CD4-positive, alpha-beta T cell treated with Interleukin-4 for 1 hour (primary cell): ENCODE measurements around the gene CD82.

Source experiments
- DNase-seq, 2 donors: peaks; one replicate each; pipeline ENCODE4 v3.0.0-alpha.2; 2020 to 2022

CD82 gene, protein sequence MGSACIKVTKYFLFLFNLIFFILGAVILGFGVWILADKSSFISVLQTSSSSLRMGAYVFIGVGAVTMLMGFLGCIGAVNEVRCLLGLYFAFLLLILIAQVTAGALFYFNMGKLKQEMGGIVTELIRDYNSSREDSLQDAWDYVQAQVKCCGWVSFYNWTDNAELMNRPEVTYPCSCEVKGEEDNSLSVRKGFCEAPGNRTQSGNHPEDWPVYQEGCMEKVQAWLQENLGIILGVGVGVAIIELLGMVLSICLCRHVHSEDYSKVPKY

DNA sequence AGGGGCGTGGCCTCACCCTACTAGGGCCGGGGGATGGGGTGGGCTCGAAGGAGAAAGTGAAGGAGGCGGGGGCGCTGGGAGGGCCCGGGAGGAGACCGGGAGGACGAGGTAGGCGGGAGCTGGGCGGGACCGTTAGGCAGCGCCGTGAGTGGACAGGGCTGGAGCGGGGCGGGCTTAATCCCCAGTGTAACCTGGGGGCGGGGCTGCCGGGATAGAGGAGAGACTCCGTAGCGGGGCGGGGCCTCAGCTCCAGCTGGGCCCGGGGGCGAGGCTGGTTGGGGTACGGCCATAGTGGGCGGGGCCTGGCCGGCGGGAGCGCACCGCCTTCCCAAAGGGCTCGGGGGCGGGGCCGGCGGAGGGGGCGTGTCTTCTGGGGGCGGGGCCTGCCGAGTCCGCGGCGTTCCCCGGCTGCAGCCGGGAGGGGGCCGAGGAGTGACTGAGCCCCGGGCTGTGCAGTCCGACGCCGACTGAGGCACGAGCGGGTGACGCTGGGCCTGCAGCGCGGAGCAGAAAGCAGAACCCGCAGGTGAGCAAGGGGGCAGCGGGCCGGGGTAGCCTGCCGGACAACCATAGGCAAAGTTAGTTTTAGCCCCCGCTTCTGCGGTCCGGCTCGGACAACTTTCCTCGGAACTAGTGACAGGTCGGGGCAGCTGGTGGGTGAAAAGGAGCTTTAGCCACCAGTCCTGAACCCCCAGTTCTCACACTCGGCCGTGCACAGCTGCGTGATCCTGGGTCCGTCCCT is at the start of gene CD82:
CD82 (plus strand) TSS at position 453 of the 742 bp plus-strand sequence. CDS start 29,000 bp downstream, outside the sequence.
- DNase-seq, result peak; percentile 97 to 98

DNA sequence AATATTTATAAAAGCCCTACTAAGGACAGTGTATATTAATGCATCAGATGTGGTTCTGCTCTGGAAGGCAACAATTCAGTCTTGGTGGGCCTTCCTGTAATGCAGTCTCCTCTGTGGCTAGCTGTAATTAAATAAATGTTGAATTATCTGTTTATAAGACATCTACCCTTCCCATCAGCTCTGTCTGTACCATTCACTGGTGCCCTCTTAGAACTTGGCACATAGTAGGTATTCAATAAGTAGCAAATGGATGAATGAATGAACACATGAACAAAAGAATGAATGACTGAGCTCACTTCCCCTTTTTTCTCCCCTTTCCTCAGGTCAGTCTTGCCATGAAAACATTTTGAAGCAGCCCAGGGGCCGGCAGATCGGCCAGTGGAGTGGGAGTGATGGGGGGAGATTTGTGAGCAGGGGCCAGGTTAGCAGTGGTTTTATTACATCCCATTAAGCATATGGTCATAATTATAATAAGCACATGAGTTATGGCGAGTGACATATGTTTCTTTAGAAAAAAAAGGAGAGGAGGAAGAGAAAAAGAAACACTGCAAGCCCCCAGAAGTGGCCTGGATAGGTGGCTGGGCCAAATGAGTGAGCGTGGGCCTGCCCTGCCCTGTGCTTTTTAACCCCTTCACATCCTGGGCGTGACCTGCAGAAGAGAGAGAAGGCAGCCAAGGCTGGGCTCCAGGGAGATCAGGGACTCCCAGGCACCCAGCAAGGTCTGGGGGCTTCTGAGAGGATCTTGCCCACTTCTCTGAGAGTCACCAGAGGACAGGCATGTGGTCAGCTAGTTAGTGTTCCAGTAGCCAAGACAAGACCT is 48.6 kb upstream of the CD82 start:
- DNase-seq, result no peak

DNA sequence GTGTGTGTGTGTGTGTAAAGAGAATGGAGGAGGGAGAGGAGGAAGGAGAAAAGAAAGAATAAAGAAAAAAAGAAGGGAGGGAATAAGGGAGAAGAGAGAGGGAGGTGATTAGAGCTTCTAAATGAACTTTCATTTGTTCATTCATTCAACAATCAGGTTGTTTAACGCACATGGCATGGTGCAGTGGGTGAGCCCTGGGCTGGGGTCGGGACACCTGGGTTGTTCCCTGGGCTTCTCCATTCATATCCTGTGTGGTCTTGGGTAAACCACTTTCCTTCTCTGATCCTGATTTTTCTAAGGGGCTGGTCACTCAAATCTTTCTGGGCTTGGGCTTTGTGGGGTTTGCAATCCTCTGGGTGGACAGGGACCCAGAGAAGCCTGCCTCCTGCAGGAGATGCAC is 47.9 kb upstream of the CD82 start:
- DNase-seq, result no peak

DNA sequence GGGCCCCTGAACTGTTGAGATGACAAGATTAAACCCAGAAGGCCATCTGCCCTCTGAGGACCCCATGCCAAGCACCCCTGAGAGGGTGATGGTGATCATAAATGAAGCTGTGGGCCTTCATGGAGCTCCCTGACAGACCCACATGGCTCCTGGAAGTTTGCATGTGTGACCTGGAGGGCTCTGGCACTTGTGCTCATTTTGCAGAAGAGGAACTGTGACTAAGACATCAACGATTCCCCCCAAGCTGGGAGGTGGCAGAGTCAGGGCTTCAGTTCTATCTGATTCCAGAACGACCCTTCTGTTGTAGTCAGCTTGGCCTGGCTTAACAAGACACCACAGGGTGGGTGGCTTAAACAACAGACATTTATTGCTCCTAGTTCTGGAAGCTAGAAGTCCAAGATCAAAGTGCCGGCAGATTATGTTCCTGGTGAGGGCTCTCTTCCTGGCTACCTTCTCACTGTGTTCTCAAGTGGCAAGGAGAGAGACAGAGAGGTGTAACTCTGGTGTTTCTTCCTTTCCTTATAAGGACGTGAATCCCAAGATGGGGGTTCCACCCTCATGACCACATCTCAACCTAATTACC is 46.4 kb upstream of the CD82 start:
- no peak for DNase-seq

DNA sequence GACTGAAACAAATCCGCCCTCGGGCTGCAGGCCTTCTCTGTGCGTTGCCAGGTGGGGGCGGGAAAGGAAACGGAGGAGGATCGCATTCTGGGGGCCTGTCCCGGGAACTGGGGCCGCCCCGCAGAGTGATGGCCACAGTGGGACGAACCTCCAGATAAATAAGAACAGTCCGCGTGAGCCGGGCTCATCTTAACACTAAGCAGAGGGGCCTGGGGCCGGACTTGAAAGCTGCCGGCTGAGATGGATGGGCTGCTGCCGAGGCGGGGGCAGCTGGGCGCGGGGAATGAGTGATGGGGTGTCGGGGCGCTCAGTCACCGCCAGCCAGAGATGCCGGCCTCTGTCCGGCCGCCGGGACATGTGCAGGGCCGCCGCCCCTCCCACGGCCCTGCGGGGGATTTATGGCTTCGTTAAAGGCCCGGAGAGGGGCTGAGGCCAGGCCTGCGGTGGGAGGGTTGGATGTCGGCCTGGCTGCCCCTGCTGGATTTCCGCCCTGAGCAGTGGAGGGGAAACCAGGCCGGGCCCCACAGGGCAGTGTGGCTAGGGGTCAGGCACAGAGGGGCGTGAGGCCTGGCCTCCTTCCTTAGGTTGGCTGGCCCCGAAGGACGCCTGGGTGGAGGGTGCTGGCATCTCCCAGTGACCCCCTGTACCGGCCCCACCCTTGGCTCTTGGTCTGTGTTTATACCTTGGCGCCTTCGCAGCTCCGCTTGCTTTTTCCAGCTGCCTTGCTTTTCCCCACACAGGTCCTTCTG is 45.3 kb upstream of the CD82 start:
- no peak for DNase-seq

DNA sequence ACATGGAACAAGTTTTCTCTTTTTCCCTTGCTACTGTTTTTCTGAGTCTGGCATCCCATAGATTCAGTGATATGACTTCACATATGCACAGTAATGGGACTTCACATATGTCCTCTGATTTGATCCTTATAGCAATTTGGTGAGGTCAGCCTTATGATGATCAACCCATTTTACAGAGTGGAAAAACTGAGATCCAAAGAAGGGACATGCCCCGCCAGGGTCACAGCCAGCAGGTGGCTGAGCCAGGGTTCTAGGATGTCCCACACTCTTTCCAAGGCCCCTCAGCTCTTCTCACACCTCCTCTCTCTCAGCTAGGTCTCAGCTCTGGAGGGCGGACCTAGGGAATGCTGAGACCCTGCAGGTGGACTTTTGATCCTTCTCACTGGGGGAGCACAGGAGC is 44.3 kb upstream of the CD82 start:
- no peak for DNase-seq

DNA sequence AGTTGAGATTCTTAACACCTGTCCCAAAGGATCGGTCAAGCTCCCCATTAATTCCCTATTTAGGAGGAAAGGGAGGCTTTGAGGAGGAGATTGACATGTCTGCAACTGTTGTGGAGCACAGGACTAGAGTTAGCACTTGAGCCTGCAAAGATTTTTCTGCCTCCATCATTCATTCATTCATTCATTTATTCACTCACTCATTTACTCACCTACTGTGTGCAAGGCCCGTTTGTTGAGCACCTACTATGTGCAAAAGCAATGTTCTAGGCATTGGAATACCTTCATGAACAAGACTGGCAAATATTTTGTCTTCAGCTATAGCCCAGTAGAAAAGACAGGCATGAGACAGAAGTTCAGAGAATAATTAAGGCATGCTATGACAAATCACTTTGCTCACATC is 43.2 kb upstream of the CD82 start:
- DNase-seq, result no peak

DNA sequence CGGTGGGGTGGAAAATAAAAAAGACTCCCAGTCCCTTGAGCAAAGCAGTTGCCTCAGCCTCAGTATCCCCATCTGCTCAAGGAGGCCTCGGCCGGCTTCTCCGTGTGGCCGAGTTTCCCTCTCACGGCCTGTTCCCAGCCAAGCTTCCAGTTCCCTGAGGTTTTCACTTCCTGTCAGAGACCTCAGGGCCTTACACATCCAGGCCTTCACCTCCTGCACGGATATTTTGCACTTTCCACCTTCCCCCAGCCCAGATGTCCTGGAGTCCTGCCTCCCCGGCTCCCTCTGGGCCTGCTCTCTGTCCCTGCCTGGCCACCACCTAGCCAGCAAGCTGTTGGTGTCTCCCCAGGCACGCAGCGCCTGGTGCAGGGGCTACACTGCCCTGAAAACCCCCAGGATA is 41.1 kb upstream of the CD82 start:
- DNase-seq, result no peak

DNA sequence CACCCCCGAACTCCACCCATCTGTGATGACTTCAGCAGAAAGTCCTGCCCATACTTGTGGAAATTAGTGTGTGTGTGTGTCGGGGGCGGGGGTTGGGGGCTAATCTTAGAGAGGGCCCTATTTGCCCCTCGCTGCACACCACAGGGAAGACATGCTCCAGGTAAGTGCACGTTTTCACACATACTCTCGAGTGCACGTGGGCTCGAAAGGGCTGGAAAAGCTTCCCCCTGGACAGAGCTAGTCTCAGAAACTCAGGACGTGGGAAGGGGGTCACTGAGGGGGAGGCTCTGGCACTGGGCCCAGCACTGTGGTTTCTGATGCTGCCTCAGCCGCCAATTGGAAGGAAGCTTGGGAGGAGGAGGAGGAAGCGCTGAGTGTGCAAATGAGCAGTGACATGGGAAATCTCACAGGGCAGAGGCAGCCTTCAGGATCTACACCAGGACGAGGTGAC is 40.7 kb upstream of the CD82 start:
- no peak for DNase-seq

DNA sequence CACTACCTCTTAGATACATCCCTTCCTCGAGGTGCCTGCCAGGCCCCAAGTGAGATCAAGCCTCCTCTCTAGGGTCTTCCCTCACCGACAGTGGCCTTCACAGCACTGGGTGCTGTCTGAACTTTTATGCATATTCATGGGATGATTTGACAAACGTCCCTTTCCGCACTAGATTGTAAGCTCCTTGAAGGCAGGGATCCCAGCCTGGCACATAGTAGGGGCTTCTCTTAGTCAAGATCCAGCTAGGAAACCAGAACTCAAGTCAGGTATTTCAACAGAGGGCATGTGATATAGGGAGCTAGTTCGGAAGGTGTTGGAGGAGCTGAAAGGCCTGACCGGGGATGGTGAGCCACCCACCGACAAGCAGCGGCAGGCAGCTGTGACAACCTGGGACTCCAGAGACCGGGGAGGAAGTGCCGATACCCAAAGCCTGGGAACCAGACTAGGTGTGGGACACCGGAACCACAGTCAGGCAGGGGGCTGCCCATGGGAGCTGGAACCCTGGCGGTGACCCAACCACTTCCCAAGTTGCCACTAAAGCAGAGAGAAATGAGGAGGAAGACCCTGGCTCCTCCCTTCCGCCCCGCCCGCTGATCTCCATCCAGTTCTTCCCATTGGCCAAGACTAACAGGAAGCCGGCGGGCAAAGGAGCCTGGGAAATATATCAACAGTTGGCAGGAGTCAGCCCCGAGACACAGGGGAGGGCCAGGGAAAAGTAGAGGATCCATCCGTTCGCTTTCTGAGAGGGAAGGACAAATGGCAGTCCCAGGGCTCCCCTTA is 39.8 kb upstream of the CD82 start:
- DNase-seq, result no peak

DNA sequence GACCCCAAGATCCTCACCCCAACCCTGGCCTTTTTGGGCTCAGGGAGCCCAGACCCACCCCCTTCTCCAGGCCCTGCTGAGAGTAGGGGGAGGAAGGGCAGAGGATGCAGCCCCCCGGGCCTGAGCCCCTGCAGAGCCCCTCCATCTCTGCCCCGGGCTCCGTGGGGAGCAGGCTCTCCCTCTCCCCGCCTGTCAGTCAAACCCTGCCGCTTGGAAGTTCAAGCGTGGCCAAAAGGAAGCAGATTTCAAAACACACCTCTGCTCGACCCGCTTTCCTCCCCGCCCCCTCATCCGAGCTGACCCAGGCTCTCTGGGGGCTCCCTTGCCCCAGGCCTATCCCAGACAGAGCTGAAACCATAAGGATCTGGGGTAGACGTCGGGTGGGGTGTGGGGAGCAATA is 39.0 kb upstream of the CD82 start:
- no peak for DNase-seq

DNA sequence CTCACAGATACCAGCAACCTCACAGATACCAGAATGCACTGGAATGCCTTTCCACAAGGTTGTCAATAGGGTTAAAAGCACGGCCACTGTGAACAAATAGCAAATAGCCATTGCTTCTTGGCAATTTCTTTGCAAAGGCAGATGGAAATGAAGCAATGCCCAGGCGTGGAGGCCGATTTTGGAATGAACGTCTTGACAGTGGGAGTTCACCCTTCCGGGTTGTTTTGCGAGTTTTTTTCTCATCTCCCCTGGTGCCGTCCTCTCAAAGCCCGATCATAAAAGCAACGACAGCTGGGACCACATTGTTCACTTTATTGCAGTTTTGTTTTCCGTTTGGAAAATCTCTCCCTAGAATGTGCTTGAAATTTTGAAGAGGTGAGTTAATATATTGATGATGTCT is 38.0 kb upstream of the CD82 start:
- DNase-seq, result no peak

DNA sequence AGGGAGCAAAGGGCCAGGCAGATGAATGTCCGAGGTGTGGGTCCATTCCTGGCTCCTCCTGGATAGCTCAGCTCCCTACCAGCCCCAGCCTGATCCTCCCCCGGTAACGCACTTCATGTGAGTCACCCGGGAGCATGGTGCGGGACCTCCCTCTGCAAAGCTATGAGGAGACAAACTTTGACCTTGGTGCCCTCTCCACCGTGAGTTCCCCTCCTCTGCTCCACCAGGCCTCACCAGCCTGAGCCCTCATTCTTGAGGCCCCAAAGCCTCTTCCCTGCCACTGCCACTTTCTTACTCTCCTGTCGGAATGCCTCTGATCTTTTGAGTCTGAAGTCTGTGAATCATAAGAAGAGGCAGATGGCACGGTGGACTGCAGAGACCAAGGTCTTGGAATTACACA is 37.4 kb upstream of the CD82 start:
- DNase-seq, result no peak

DNA sequence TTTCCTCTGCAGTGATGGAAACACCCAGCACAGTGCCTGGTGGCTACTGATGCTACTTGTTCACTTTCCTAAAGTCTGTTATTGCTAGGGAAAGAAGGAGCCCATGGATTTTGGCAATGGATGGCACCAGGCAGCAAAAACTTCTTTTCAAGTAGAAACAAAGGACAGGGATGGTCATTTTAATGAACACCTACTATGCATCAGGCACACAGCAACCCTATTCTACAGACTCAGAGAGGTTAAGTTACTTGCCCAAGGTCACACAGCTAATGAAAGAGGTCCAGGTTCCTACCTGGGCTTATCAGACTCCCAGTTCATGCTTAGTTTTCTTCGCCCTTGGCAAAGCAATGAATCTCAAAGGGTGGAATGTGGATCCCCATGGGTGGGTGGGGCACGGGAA is 36.9 kb upstream of the CD82 start:
- no peak for DNase-seq

DNA sequence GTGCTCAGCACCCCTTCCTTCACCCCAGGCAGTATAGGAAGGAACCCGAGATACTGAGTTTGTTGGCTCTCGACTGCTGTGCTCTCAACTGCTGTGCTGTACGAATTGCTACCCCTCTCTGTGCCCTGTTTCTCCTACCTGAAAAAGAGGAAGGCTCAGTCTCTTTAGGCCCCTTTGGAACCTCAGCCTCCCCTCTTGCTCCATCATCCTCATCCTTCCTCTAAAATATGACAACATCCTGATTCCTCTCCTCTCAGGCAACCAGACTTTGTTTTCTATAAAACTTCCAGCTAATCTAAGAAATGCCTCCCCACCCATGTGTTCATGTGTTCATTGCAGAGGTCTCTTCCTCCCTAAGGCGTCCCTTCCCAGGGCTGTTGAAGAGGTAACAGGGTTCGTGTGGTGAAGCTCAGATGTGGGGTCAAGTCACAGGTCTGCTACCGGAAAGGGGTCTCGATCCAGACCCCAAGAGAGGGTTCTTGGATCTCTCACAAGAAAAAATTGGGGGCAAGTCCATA is 35.5 kb upstream of the CD82 start:
- no peak for DNase-seq

DNA sequence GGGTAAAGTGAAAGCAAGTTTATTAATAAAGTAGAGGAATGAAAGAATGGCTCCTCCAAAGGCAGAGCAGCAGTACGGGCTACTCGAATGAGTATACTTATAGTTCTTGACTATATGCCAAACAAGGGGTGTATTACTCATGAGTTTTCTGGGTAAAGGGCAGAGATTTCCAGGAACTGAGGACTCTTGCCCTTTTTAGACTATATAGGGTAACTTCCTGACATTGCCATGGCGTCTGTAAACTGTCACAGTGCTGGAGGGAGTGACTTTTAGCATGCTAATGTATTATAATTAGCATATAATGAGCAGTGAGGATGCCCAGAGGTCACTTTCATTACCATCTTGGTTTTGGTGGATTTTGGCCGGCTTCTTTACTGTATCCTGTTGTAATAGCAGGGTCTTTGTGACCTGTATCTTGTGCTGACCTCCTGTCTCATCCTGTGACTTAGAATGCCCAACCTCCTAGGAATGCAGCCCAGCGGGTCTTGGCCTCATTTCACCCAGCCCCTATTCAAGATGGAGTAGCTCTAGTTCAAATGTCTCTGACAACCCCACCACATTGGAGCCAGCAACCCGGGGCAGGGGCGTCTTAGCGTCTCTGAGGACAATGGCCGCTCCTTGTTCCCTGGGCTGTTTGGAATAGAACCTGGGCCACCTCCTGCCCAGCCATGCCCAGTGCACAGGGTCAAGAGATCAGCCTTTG is 34.9 kb upstream of the CD82 start:
- DNase-seq, result peak in 1 of 2 donors; percentile 38

DNA sequence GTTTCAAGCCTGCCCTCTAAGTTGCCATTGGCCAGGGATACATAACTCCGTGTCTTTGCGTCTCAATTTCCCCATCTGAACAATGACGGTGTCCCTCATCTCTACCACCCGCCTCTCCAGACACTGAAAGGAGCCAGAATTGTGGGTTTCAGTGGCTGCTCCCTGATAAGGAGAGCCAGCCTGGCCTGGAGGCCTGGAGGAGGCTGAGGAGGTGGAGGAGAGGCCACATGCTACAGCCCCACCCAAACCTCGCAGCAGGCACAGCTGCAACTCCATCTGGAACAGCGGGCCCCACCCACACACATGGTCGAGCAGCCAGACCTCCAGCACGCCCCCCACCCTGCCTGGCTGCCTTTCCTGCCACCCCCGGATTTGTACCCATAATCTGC is 34.4 kb upstream of the CD82 start:
- no peak for DNase-seq

DNA sequence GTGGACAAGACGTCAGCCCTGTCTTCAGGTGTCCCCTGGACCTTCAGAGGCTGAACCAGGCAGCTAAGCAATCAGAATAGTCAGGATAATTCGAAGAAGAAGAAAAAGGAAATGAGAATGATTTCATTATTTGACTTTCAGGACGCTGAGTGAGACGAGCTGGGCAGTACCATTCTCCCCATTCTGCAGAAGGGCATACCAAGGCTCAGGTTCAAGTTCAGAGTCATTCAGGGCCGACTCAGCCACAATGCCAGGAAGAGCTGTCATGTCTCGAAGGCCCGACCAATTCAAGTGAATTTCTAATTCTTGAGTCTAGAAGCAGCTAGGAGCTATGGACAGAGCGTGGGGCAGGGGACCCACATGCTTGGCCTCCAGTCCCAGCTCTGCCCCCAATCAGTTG is 33.8 kb upstream of the CD82 start:
- DNase-seq, result no peak

DNA sequence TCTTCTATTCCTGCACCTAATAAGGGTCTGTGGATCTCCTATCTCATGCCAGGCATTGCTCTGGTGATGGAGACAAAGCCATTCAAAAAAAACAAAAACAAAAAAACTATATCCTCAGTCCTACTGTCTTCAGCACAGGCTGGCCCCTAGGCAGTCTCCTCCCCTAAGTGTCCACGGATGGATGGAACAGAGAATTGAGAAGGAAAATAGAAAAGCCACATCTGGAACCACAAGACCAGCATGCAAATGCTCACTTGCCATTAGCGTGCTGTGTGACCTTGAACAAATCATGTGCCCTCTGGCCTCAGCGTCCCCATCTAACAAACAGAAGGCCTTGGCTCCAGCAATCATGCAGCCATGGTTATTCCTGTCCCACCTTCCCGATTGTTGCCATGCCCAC is 32.7 kb upstream of the CD82 start:
- no peak for DNase-seq

DNA sequence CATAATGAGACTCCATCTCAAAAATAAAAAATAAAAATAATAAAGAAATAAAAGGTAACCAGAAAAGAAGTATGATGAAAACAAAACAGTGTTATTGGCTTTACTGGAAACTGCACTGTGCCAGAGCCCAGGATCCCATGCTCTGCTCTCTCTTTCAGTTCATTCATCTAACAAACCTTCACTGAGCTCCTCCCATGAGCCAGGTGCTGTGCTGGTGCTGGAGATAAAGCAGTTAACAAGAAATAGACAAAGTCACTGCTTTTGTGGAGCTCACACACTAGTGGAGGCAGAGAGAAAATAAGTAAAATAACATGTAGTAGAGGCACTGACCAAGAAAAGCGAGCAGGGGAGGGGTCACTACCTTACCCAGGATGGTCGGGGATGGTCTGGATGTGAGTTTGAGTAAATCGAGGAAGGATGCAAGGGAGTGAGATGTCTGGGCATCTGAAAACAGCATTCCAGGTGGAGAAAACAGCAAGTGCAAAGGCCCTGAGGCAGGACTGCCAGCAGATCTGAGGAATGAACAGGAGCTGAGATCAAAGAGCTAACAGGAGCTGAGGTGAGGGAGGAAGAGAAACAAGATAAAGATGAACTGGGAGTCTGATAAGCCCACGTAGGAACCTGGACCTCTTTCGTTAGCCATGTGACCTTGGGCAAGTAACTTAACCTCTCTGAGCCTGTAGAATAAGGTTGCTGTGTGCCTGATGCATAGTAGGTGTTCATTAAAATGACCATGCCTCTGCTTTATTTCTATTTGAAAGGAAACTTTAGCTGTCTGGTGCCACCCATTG is 31.3 kb upstream of the CD82 start:
- no peak for DNase-seq
